CD4-positive, CD25-positive, alpha-beta regulatory T cell (primary cell): ENCODE measurements around the gene SOX1. TPM values are rescaled to one million over a fixed set of nuclear protein-coding genes. Genes with fewer than 3 reads are reported as not detected.

Experiments
- ATAC-seq, 2 donors: fragments of 150-1000 bp; cut with Tn5 transposase; one replicate each; pipeline ENCODE4 v1.10.0; 2021; ENCODE audit warnings: low read depth in 2 of 2, moderate number of reproducible peaks in 2 of 2, moderate library complexity in 1 of 2
- DNase-seq, 3 donors: peaks; one replicate each; pipeline versions ENCODE4 v3.0.0 to v3.0.0-alpha.2; 2012 to 2022; ENCODE audit warnings: mixed read lengths in 1 of 3
- H3K27ac ChIP-seq: one replicate; pipeline ENCODE4 v1.7.0; 2013; ENCODE audit warnings: mild to moderate bottlenecking, low read length; ENCODE audit not compliant: insufficient read depth, poor library complexity, severe bottlenecking
- H3K27me3 ChIP-seq: one replicate; pipeline ENCODE4 v1.7.0; 2013; ENCODE audit warnings: low read length; ENCODE audit not compliant: control insufficient read depth, insufficient read depth
- H3K36me3 ChIP-seq: one replicate; pipeline ENCODE4 v1.7.0; 2013; ENCODE audit warnings: mild to moderate bottlenecking, low read length, moderate library complexity; ENCODE audit not compliant: control insufficient read depth, insufficient read depth
- H3K4me1 ChIP-seq: 2 replicates; pipeline ENCODE4 v1.7.0; 2013; ENCODE audit warnings: mild to moderate bottlenecking, low read length; ENCODE audit not compliant: insufficient read depth, control insufficient read depth, poor library complexity, severe bottlenecking
- H3K4me3 ChIP-seq: one replicate; pipeline ENCODE4 v1.7.0; 2013; ENCODE audit warnings: low read depth, mild to moderate bottlenecking, low read length, moderate library complexity
- H3K9me3 ChIP-seq, 2 experiments: 1 replicate in 1 of 2; 2 replicates in 1 of 2; pipeline ENCODE4 v1.7.0; 2013; ENCODE audit warnings: low read length in 2 of 2, mild to moderate bottlenecking in 1 of 2, moderate library complexity in 1 of 2; ENCODE audit not compliant: control insufficient read depth in 2 of 2
- H3K27ac Mint-ChIP-seq, 3 donors: one replicate each; pipeline ENCODE4 v1.8.0; 2020 to 2022; ENCODE audit warnings: mild to moderate bottlenecking in 3 of 3, mixed read lengths in 3 of 3, moderate library complexity in 2 of 3
- H3K27me3 Mint-ChIP-seq: one replicate; pipeline ENCODE4 v1.8.0; 2022; ENCODE audit warnings: mild to moderate bottlenecking, mixed read lengths
- H3K36me3 Mint-ChIP-seq: one replicate; pipeline ENCODE4 v1.8.0; 2020; ENCODE audit warnings: mixed read lengths
- H3K4me1 Mint-ChIP-seq, 4 donors: one replicate each; pipeline ENCODE4 v1.8.0; 2020 to 2022; ENCODE audit warnings: mixed read lengths in 4 of 4, mild to moderate bottlenecking in 1 of 4
- H3K4me3 Mint-ChIP-seq, 4 donors: one replicate each; pipeline ENCODE4 v1.8.0; 2020 to 2022; ENCODE audit warnings: mild to moderate bottlenecking in 4 of 4, mixed read lengths in 4 of 4, moderate library complexity in 3 of 4
- H3K9me3 Mint-ChIP-seq, 7 donors: one replicate each; pipeline ENCODE4 v1.8.0; 2020 to 2022; ENCODE audit warnings: mixed read lengths in 7 of 7, mild to moderate bottlenecking in 3 of 7, moderate library complexity in 2 of 7
- polyA plus RNA-seq, 4 donors: library from polyadenylated mRNA; unstranded; fragments of 300-500 nt; fragmentation: Illumina TruSeq; gene quantifications; one replicate each; pipeline ENCODE4 v1.2.3, GENCODE V29; 2021
- total RNA-seq: library from RNA; stranded (reverse); gene quantifications from one replicate; pipeline ENCODE4 v1.2.3, GENCODE V29; 2022

Gene SOX1
- total and polyA plus RNA-seq, 5 donors from 2014 or later, result not detected

DNA sequence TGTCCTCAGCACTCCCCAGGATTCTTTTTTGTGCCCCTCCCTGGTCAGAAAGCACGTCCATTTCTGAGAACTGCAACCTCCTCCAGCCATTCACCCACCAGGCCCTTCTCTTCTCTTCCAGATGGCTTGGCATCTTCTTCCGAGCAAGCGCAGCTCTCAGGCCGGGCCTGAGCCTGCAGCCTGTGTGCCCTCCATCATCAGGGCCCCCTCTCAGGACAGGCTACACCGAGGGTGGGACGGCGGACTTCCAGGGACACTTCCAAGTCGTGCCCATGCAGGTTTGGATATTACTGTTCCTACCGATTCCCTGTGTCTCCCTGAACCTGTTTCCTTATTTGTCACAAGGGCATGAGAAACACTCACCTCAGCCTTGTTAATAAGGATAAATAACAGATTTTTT, 28.4 kb downstream of the SOX1 start:
- no peak overlapping the region for H3K4me3 ChIP-seq
- peaks cover 3% of the 10 kb centered on the region for H3K27me3 ChIP-seq
- Mint-ChIP-seq H3K4me3 (no peak overlapping the region), H3K36me3 (no peaks in the 10 kb centered on the region), H3K9me3 (peaks cover 0 to 3% (median 0%) of the 10 kb centered on the region in 7 donors), H3K4me1 (no peaks in the 10 kb centered on the region), H3K27ac (no peak overlapping the region), H3K27me3 (peaks cover 27% of the 10 kb centered on the region)
- no peaks in the 10 kb centered on the region for H3K36me3 ChIP-seq
- DNase-seq (no peak), ATAC-seq (no peak)
- H3K27ac ChIP-seq, result no peak overlapping the region
- no peaks in the 10 kb centered on the region for H3K9me3 ChIP-seq
- H3K4me1 ChIP-seq, result no peaks in the 10 kb centered on the region

DNA sequence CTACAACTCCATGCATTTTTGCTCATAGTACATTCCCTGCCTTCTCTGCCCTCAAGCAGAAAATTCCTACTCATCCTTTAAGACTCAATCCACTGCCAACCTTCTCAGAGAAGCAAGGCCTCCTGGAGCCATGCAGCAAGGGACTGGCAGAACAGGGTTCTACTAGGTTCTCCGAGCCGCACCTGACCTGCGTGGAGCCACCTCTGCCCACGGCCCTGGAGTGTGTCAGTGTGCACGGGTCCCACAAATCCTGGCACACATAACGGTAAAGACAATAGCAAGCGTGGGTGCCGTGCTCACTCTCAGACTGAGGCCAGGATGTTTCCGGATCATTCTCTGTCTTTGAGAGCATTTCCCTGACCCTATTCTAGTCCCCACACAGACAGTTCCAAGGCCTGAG, 30.0 kb downstream of the SOX1 start:
- Mint-ChIP-seq H3K4me3 (no peak overlapping the region), H3K4me1 (no peaks in the 10 kb centered on the region), H3K27ac (no peak overlapping the region), H3K9me3 (peaks cover 0 to 3% (median 0%) of the 10 kb centered on the region in 7 donors), H3K36me3 (no peaks in the 10 kb centered on the region), H3K27me3 (peaks cover 27% of the 10 kb centered on the region)
- Histone ChIP-seq H3K4me1 (no peaks in the 10 kb centered on the region), H3K4me3 (no peak overlapping the region), H3K27ac (no peak overlapping the region), H3K27me3 (peaks cover 7% of the 10 kb centered on the region), H3K36me3 (no peaks in the 10 kb centered on the region), H3K9me3 (no peaks in the 10 kb centered on the region)
- DNase-seq, result no peak
- ATAC-seq, result no peak

DNA sequence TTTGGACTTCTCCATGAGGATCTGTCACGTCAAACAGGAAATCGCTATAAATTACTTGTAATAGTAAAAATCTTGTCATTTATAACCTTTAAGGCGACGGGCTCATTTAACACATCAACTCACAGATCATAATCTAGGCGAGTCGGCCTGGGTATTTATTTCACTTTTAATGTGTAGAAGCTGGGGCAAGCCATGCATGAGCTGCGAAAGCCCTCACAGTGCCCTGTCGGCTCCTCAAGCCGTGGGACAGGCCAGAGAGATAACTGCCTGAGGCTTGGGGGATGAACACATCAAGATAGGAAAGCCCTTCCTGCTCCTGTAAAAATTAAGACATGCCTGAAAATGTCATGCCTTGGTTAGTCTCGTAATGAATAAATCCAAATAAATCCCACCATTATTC, 30.8 kb downstream of the SOX1 start:
- DNase-seq, result no peak
- H3K4me1 ChIP-seq, result no peaks in the 10 kb centered on the region
- no peak overlapping the region for H3K27ac ChIP-seq
- H3K4me3 ChIP-seq, result no peak overlapping the region
- peaks cover 4% of the 10 kb centered on the region for H3K27me3 ChIP-seq
- no peaks in the 10 kb centered on the region for H3K36me3 Mint-ChIP-seq
- H3K36me3 ChIP-seq, result no peaks in the 10 kb centered on the region
- no peak overlapping the region for H3K4me3 Mint-ChIP-seq
- peaks cover 0 to 3% (median 0%) of the 10 kb centered on the region in 7 donors for H3K9me3 Mint-ChIP-seq
- H3K4me1 Mint-ChIP-seq, result no peaks in the 10 kb centered on the region
- no peaks in the 10 kb centered on the region for H3K9me3 ChIP-seq
- H3K27me3 Mint-ChIP-seq, result peaks cover 31% of the 10 kb centered on the region
- H3K27ac Mint-ChIP-seq, result no peak overlapping the region
- no peak for ATAC-seq

DNA sequence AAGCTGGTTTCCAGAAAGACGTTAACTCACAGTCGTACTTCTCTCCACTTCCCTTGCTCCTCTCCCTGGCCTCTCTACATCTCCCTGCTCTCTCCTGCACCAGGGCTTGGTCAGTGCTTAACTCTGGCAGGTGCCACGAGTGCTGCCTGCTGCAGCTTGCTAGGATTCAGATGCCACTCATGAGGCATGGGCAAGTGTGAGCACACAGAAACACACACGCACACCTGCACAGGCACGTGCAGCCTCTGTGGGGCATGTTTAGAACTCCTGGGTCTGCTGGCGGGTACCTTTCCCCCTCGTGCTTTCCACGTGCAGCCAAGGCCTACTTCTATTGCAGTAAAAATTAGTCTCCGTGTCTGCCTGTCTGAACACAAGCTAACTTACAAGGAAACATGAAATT, 31.8 kb downstream of the SOX1 start:
- Mint-ChIP-seq H3K9me3 (peaks cover 0 to 3% (median 0%) of the 10 kb centered on the region in 7 donors), H3K4me3 (no peak overlapping the region), H3K27me3 (peaks cover 27% of the 10 kb centered on the region)

DNA sequence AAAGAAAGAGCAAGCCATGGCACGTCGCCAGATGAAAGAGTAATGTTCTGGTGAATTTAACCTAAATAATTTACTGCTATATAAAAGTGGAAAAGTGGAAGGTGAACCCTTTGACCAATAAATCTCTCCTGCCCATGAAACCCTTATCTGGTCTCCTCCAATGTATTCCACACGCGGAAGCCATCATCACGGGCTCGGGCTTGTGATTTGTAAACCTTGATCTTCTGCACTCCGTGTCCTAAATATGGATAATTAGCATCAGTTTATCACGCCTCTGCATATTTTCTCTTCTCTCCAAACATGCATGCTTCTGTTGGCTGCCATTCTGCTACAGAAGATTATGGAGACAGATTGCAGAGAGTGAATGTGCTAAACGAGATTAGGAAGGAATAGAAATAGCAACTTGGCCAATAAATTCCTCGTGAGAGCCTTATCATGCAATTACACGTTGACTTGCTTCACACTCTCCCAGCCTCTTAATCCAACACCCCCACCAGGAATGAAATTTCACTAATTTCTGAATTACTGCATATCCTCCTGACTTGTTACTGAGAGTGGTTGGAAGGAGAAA, 34.5 kb downstream of the SOX1 start:
- H3K4me1 ChIP-seq, result no peaks in the 10 kb centered on the region
- Mint-ChIP-seq H3K36me3 (no peaks in the 10 kb centered on the region), H3K4me3 (no peak overlapping the region), H3K9me3 (no peaks in the 10 kb centered on the region), H3K27ac (no peak overlapping the region), H3K27me3 (peaks cover 27% of the 10 kb centered on the region), H3K4me1 (peaks cover 0 to 2% (median 0%) of the 10 kb centered on the region in 4 donors)
- H3K4me3 ChIP-seq, result no peak overlapping the region
- no peaks in the 10 kb centered on the region for H3K9me3 ChIP-seq
- ATAC-seq, result no peak
- H3K36me3 ChIP-seq, result no peaks in the 10 kb centered on the region
- H3K27me3 ChIP-seq, result peaks cover 4% of the 10 kb centered on the region
- no peak for DNase-seq
- no peak overlapping the region for H3K27ac ChIP-seq

More for the DNA sequence above, 31.8 kb downstream of the SOX1 start:
- H3K4me3 ChIP-seq, result no peak overlapping the region
- no peaks in the 10 kb centered on the region for H3K4me1 ChIP-seq
- Mint-ChIP-seq H3K36me3 (no peaks in the 10 kb centered on the region), H3K4me1 (no peaks in the 10 kb centered on the region), H3K27ac (no peak overlapping the region)
- ATAC-seq, result no peak
- no peaks in the 10 kb centered on the region for H3K9me3 ChIP-seq
- H3K27me3 ChIP-seq, result peaks cover 4% of the 10 kb centered on the region
- DNase-seq, result no peak
- no peaks in the 10 kb centered on the region for H3K36me3 ChIP-seq
- no peak overlapping the region for H3K27ac ChIP-seq

DNA sequence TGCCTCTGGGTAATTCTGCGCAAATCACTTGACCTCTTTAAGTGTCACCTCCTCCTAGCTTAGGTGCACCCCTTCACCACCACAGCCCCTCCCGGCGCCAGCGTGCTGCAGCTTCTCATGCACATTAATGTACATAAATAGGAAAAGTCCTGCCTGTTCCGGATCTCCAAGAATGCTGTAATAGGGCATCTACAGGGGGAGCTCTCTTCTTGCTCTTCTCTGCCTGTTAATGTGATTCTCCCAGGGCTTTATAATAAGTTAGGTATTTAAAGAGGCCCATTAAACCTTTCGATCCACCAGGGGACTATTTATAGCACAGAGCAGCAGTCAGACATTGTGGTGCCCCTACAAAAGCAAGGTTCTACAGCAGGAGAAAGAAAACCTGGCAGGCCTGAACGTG, 35.3 kb downstream of the SOX1 start:
- ATAC-seq, result no peak
- H3K9me3 ChIP-seq, result no peaks in the 10 kb centered on the region
- no peaks in the 10 kb centered on the region for H3K36me3 ChIP-seq
- DNase-seq, result no peak
- no peak overlapping the region for H3K27ac ChIP-seq
- no peak overlapping the region for H3K4me3 ChIP-seq
- peaks cover 34% of the 10 kb centered on the region for H3K27me3 Mint-ChIP-seq
- no peaks in the 10 kb centered on the region for H3K36me3 Mint-ChIP-seq
- H3K4me1 ChIP-seq, result no peaks in the 10 kb centered on the region
- H3K9me3 Mint-ChIP-seq, result no peaks in the 10 kb centered on the region
- H3K27ac Mint-ChIP-seq, result no peak overlapping the region
- H3K27me3 ChIP-seq, result peaks cover 4% of the 10 kb centered on the region
- H3K4me3 Mint-ChIP-seq, result no peak overlapping the region
- peaks cover 0 to 2% (median 0%) of the 10 kb centered on the region in 4 donors for H3K4me1 Mint-ChIP-seq

DNA sequence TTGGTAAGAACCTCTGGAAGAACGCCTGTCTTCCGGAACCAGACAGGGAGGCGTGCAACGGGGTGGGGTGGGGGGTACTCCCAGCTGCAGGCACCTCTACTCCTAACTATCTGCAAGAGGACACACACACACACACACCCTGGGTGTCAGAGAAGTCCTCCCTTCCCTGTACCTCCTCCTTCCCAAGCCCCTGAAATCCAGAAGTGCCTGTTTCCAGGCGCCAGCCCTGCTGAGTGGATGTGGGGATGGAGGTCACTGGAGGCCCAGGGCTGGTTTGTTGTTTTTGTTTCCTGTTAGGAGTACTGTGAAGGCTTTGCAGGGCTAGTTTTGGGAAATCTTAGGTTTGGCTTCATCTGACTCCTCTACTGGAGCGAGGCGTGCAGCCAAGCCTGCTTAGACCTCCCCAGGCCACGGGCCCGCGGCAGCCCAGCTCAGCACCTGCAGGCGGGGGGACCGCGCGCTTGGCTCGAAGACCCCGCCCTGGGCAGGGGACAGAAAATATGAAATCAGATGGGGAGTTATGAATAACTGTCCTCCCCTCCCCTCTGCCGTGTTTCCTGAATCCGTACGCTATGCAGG, 36.4 kb downstream of the SOX1 start:
- H3K36me3 ChIP-seq, result no peaks in the 10 kb centered on the region
- H3K27me3 ChIP-seq, result peaks cover 4% of the 10 kb centered on the region
- ATAC-seq (no peak), DNase-seq (no peak)
- no peak overlapping the region for H3K4me3 ChIP-seq
- no peak overlapping the region for H3K27ac ChIP-seq
- no peaks in the 10 kb centered on the region for H3K4me1 ChIP-seq
- H3K9me3 ChIP-seq, result no peaks in the 10 kb centered on the region
- Mint-ChIP-seq H3K27me3 (peaks cover 40% of the 10 kb centered on the region), H3K27ac (no peak overlapping the region), H3K4me1 (peaks cover 0 to 2% (median 0%) of the 10 kb centered on the region in 4 donors), H3K9me3 (peaks cover 0 to 2% (median 0%) of the 10 kb centered on the region in 7 donors), H3K36me3 (no peaks in the 10 kb centered on the region), H3K4me3 (no peak overlapping the region)
